ENCODE measurements around the gene BSPH1.
"Not testable (repeated sequence)": the region's sequence is repeated elsewhere in the genome, so short reads cannot be mapped to it uniquely, and the experiment has no call there.

The BSPH1 gene

DNA sequence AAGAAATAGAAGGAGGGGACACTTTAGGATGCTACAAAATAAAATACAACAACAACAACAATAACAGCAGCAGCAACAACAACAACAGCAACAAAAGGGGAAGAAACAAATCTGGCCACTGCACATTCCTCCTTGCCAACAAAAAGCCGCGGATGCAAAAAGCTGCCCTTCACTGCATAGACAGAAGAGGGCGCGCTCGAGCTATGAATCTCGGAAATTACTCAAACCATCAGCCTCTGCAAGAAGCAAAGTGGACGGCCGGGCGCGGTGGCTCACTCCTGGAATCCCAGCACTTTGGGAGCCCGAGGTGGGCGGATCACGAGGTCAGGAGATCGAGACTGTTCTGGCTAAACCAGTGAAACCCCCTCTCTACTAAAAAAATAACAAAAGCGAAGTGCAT is 71.9 kb downstream of the BSPH1 start:
- H3K79me2 ChIP-seq (ENCODE audit: insufficient read depth, low read length); H3K9ac ChIP-seq (ENCODE audit: low read length); H3K9me3 ChIP-seq (ENCODE audit: insufficient read depth, low read length); H3K27ac ChIP-seq (ENCODE audit: low read depth, low read length); H3K4me2 ChIP-seq (ENCODE audit: low read depth, low read length, poor library complexity, severe bottlenecking); H4K20me1 ChIP-seq (ENCODE audit: low read depth, low read length); H3K27me3 ChIP-seq (ENCODE audit: low read length); H3F3A ChIP-seq (ENCODE audit: insufficient read depth); H2AFZ ChIP-seq (ENCODE audit: low read depth, low read length, severe bottlenecking); H3K9me2 ChIP-seq (replicated peaks; ENCODE audit: insufficient read depth, low read length); H3K4me3 ChIP-seq (ENCODE audit: insufficient read depth, low read length, poor library complexity, severe bottlenecking); H3K36me3 ChIP-seq (ENCODE audit: low read length): not testable (repeated sequence)
